Central memory CD4-positive, alpha-beta T cell (primary cell): ENCODE measurements around the gene ALOX12.
A peak's percentile ranks its signal among the peaks of the same experiment; 100 is the strongest.
"Not testable (repeated sequence)": the region's sequence is repeated elsewhere in the genome, so short reads cannot be mapped to it uniquely, and the experiment has no call there.

Source experiments
- DNase-seq: peaks from one replicate; pipeline ENCODE4 v3.0.0; 2022

Gene ALOX12

GRCh38 chr17:7046725-7047397, 51.0 kb downstream of the ALOX12 start:
- peak; percentile 86 for DNase-seq

- DNase-seq = no peak
Observed at GRCh38 chr17:7047566-7047965, 51.7 kb downstream of the ALOX12 start.

- DNase-seq = no peak
Observed at GRCh38 chr17:7048968-7049367, 53.1 kb downstream of the ALOX12 start.

GRCh38 chr17:7050583-7050982, 54.7 kb downstream of the ALOX12 start:
- not testable (repeated sequence) for DNase-seq

- DNase-seq = no peak
Observed at GRCh38 chr17:7056386-7056785, 60.5 kb downstream of the ALOX12 start.

- DNase-seq = no peak
Observed at GRCh38 chr17:7058831-7059447, 63.1 kb downstream of the ALOX12 start.
